ENCODE results near the gene EIF4E. TPM values are rescaled to one million over a fixed set of nuclear protein-coding genes. Genes with fewer than 3 reads are reported as not detected.

The EIF4E gene
- total and polyA plus RNA-seq, 2 of the 4 experiments (the other 2 are of a cell fraction) = 80.4 to 113 TPM

GRCh38 chr4:98908703-98909262 is 20.1 kb downstream of the EIF4E start:
- Histone ChIP-seq H4K8ac (ENCODE audit: low read depth in 2 of 2, low read length in 2 of 2) (no peak overlapping the region), H4K91ac (ENCODE audit: insufficient read depth, low read depth, low read length) (no peak overlapping the region), H3K9me3 (ENCODE audit: control insufficient read depth, insufficient read depth, low read length) (no peaks in the 10 kb centered on the region), H4K5ac (ENCODE audit: low read depth, low read length) (no peak overlapping the region), H2BK5ac (ENCODE audit: low read depth, low read length, poor library complexity, severe bottlenecking) (no peak overlapping the region), H3K4me3 (ENCODE audit: insufficient read depth, low read depth, low read length) (no peak overlapping the region), H3K4me2 (ENCODE audit: low read depth, low read length) (no peak overlapping the region), H3K4ac (ENCODE audit: low read depth, low read length) (no peak overlapping the region), H3K27me3 (ENCODE audit: control insufficient read depth, insufficient read depth, low read length) (no peaks in the 10 kb centered on the region), H4K20me1 (ENCODE audit: insufficient read depth, low read length) (peaks cover 70% of the 10 kb centered on the region), H3K18ac (ENCODE audit: low read depth, low read length) (no peak overlapping the region), H3K9ac (ENCODE audit: low read depth, low read length) (no peak overlapping the region), H3K36me3 (ENCODE audit: control insufficient read depth, insufficient read depth, low read length) (no peaks in the 10 kb centered on the region), H3K9me1 (ENCODE audit: insufficient read depth, low read length) (peaks cover 3% of the 10 kb centered on the region), H3K23ac (ENCODE audit: low read depth, low read length) (no peak overlapping the region), H3K27ac (ENCODE audit: insufficient read depth, low read length) (no peak overlapping the region), H3K56ac (ENCODE audit: extremely low read depth, insufficient read depth, low read length) (no peak overlapping the region), H2BK15ac (ENCODE audit: low read depth, low read length) (no peak overlapping the region), H2AFZ (replicated peaks; ENCODE audit: low read length, poor library complexity) (no peak overlapping the region), H3K14ac (replicated peaks; ENCODE audit: low read depth, low read length) (no peak overlapping the region), H2BK120ac (ENCODE audit: low read depth, low read length) (no peak overlapping the region), H2AK9ac (replicated peaks; ENCODE audit: low read depth, low read length, poor library complexity) (no peak overlapping the region), H2BK20ac (ENCODE audit: low read depth, low read length) (no peak overlapping the region), H3K79me1 (ENCODE audit: low read depth in 1 of 2, low read length in 2 of 2) (peaks cover 10 to 57% of the 10 kb centered on the region in 2 experiments; a peak in 3 of 4 replicates), H3K4me1 (ENCODE audit: control insufficient read depth, insufficient read depth, low read length) (peaks cover 21% of the 10 kb centered on the region), H2AK5ac (ENCODE audit: low read depth, low read length) (no peak overlapping the region)
- WGBS, 2 experiments (ENCODE audit: extremely low coverage in 2 of 2, insufficient read length in 1 of 2) = no CpG with 5 or more reads among the region's 2 CpGs
- DNase-seq (no peak), ATAC-seq (ENCODE audit: low read depth) (no peak)
- in situ Hi-C loops (cut with MboI; ENCODE audit: low sequenced_read_pairs) = no loop called here
- ChIA-PET POLR2A (ENCODE audit: unreplicated experiment) (no interaction called here), CTCF (no interaction called here)
- dilution Hi-C loops (cut with HindIII; ENCODE audit: low sequenced_read_pairs, unreplicated experiment) = no loop called here
- intact Hi-C loops (cut with micrococcal nuclease) = no loop called here
- no TSS peak for BruUV-seq (replicated peaks)
- no peak for TF ChIP-seq FOS (IDR thresholded peaks at IDR 0.05; ENCODE audit: low read depth, low read length)
- no peak for TF ChIP-seq MAZ (IDR thresholded peaks at IDR 0.05; ENCODE audit: borderline replicate concordance, low read depth, low read length)
- TF ChIP-seq CEBPB (IDR thresholded peaks at IDR 0.05; ENCODE audit: low read depth, low read length) = no peak
- TF ChIP-seq RAD21 (IDR thresholded peaks at IDR 0.05; ENCODE audit: low read length) = no peak
- TF ChIP-seq SMC3 (IDR thresholded peaks at IDR 0.05; ENCODE audit: low read depth, low read length) = no peak
- no peak for TF ChIP-seq CHD1 (IDR thresholded peaks at IDR 0.05; ENCODE audit: low read depth, low read length)
- TF ChIP-seq MXI1 (IDR thresholded peaks at IDR 0.05; ENCODE audit: borderline replicate concordance, low read depth, low read length) = no peak
- TF ChIP-seq NFE2L2 (IDR thresholded peaks at IDR 0.05; ENCODE audit: low read depth, low read length) = no peak
- no peak for TF ChIP-seq RCOR1 (IDR thresholded peaks at IDR 0.05; ENCODE audit: insufficient replicate concordance, low read length)
- no peak for TF ChIP-seq MAFK (IDR thresholded peaks at IDR 0.05; ENCODE audit: low read depth, low read length)
- TF ChIP-seq ELK1 (IDR thresholded peaks at IDR 0.05; ENCODE audit: borderline replicate concordance, low read depth, low read length) = no peak
- no peak for TF ChIP-seq CTCF (conservative IDR thresholded peaks at IDR 0.05; ENCODE audit: low read depth, low read length)
- no peak for TF ChIP-seq POLR2A (IDR thresholded peaks at IDR 0.05; ENCODE audit: low read depth, low read length)
- TF ChIP-seq BHLHE40 (IDR thresholded peaks at IDR 0.05; ENCODE audit: low read depth, low read length) = no peak
- no peak for TF ChIP-seq RFX5 (IDR thresholded peaks at IDR 0.05; ENCODE audit: low read depth, low read length)
- no peak for TF ChIP-seq USF2 (IDR thresholded peaks at IDR 0.05; ENCODE audit: low read depth, low read length)

Measured in IMR-90 (cell line).